MG63 (cell line): ENCODE data around the gene TTLL10. TPM values are rescaled to one million over a fixed set of nuclear protein-coding genes. Genes with fewer than 3 reads are reported as not detected.

Source experiments
- total RNA-seq: library from RNA; depleted of rRNA; stranded (reverse); fragments of >200 nt; shearing (Covaris generic); gene quantifications from 2 replicates; pipeline ENCODE4 v1.2.3, GENCODE V29; 2014; ENCODE audit warnings: low replicate concordance; rRNA removed

Gene TTLL10
- total RNA-seq, 1 experiment from 2014 or later: not detected

Other genes starting within 250 kb of the TTLL10 start
- 32.7 and 43.5 TPM in 2 replicates for gene SAMD11, start 250.0 kb upstream of the TTLL10 start, total RNA-seq
- 176 and 277 TPM in 2 replicates for gene NOC2L, start 214.6 kb upstream of the TTLL10 start, total RNA-seq
- gene KLHL17, start 213.3 kb upstream of the TTLL10 start, total RNA-seq: 6.7 and 14.7 TPM in 2 replicates
- 0.56 TPM in 1 of 2 replicates, not detected in the other for gene PLEKHN1, start 207.4 kb upstream of the TTLL10 start, total RNA-seq
- 0.13 TPM in 1 of 2 replicates, not detected in the other for gene PERM1, start 191.8 kb upstream of the TTLL10 start, total RNA-seq
- gene HES4, start 173.8 kb upstream of the TTLL10 start, total RNA-seq: 17.6 and 25.5 TPM in 2 replicates
- 68.0 and 98.4 TPM in 2 replicates for gene ISG15, start 160.4 kb upstream of the TTLL10 start, total RNA-seq
- gene AGRN, start 153.8 kb upstream of the TTLL10 start, total RNA-seq: 38.0 and 70.2 TPM in 2 replicates
- gene RNF223, start 99.6 kb upstream of the TTLL10 start, total RNA-seq: not detected in 2 replicates
- gene C1orf159, start 57.8 kb upstream of the TTLL10 start, total RNA-seq: 7.3 and 18.2 TPM in 2 replicates
- not detected in 2 replicates for gene TNFRSF18, start 32.7 kb downstream of the TTLL10 start, total RNA-seq
- gene TNFRSF4, start 40.3 kb downstream of the TTLL10 start, total RNA-seq: not detected in 2 replicates
- gene SDF4, start 58.1 kb downstream of the TTLL10 start, total RNA-seq: 93.0 and 126 TPM in 2 replicates
- 36.6 and 37.4 TPM in 2 replicates for gene B3GALT6, start 58.4 kb downstream of the TTLL10 start, total RNA-seq
- gene C1QTNF12, start 72.8 kb downstream of the TTLL10 start, total RNA-seq: 0.26 TPM in 1 of 2 replicates, not detected in the other
- gene UBE2J2, start 100.0 kb downstream of the TTLL10 start, total RNA-seq: 66.2 and 94.1 TPM in 2 replicates
- gene SCNN1D, start 106.6 kb downstream of the TTLL10 start, total RNA-seq: 0.20 and 2.5 TPM in 2 replicates
- gene ACAP3, start 134.1 kb downstream of the TTLL10 start, total RNA-seq: 20.0 and 24.2 TPM in 2 replicates
- gene PUSL1, start 134.7 kb downstream of the TTLL10 start, total RNA-seq: 46.7 and 53.3 TPM in 2 replicates
- gene INTS11, start 150.8 kb downstream of the TTLL10 start, total RNA-seq: 55.9 and 70.5 TPM in 2 replicates
- 18.1 and 31.1 TPM in 2 replicates for gene CPTP, start 150.9 kb downstream of the TTLL10 start, total RNA-seq
- gene TAS1R3, start 157.4 kb downstream of the TTLL10 start, total RNA-seq: not detected in 2 replicates
- 55.3 and 107 TPM in 2 replicates for gene DVL1, start 175.5 kb downstream of the TTLL10 start, total RNA-seq
- gene MXRA8, start 184.7 kb downstream of the TTLL10 start, total RNA-seq: 259 and 316 TPM in 2 replicates
- 94.2 and 226 TPM in 2 replicates for gene AURKAIP1, start 201.3 kb downstream of the TTLL10 start, total RNA-seq
- 45.1 and 47.9 TPM in 2 replicates for gene CCNL2, start 225.5 kb downstream of the TTLL10 start, total RNA-seq
- 32.0 and 55.2 TPM in 2 replicates for gene MRPL20, start 233.4 kb downstream of the TTLL10 start, total RNA-seq
- not detected in 2 replicates for gene ANKRD65, start 247.4 kb downstream of the TTLL10 start, total RNA-seq